HG03575 (cell line): Measurements from ENCODE around the gene GAS1.

Experiments used
- ATAC-seq: cut with Tn5 transposase; IDR thresholded peaks from one replicate; pipeline ENCODE4 v1.9.1; 2021; ENCODE audit not compliant: unreplicated experiment, insufficient number of reproducible peaks, low FRiP score; ENCODE audit errors: extremely low read depth

Gene GAS1

GRCh38 chr9:86939891-86940290, 7.4 kb downstream of the GAS1 start:
- ATAC-seq: no peak

- ATAC-seq: no peak
Measured at GRCh38 chr9:86939321-86939720, 8.0 kb downstream of the GAS1 start.

- ATAC-seq: no peak
Measured at GRCh38 chr9:86938780-86939179, 8.5 kb downstream of the GAS1 start.

- ATAC-seq: no peak
Measured at GRCh38 chr9:86926145-86926544, 21.2 kb downstream of the GAS1 start.

GRCh38 chr9:86925686-86926085, 21.6 kb downstream of the GAS1 start:
- no peak for ATAC-seq

GRCh38 chr9:86924206-86924605, 23.1 kb downstream of the GAS1 start:
- no peak for ATAC-seq

- ATAC-seq: no peak
Measured at GRCh38 chr9:86921151-86921923, 26.0 kb downstream of the GAS1 start.

GRCh38 chr9:86918556-86918955, 28.8 kb downstream of the GAS1 start:
- no peak for ATAC-seq

GRCh38 chr9:86912210-86912609, 35.1 kb downstream of the GAS1 start:
- ATAC-seq: no peak

GRCh38 chr9:86909388-86909787, 37.9 kb downstream of the GAS1 start:
- no peak for ATAC-seq

- no peak for ATAC-seq
Measured at GRCh38 chr9:86908261-86908660, 39.0 kb downstream of the GAS1 start.

- no peak for ATAC-seq
Measured at GRCh38 chr9:86907346-86907745, 40.0 kb downstream of the GAS1 start.

GRCh38 chr9:86903734-86904085, 43.6 kb downstream of the GAS1 start:
- ATAC-seq: no peak

- no peak for ATAC-seq
Measured at GRCh38 chr9:86902991-86903733, 44.1 kb downstream of the GAS1 start.

GRCh38 chr9:86902586-86902985, 44.7 kb downstream of the GAS1 start:
- ATAC-seq: no peak

GRCh38 chr9:86902176-86902575, 45.1 kb downstream of the GAS1 start:
- ATAC-seq: no peak

GRCh38 chr9:86901511-86901910, 45.8 kb downstream of the GAS1 start:
- no peak for ATAC-seq
